Endothelial cell of umbilical vein (primary cell): ENCODE data around the gene PGLYRP1.

Experiments used
- CTCF ChIP-seq, 2 donors: IDR thresholded peaks; 1 replicate in 1 of 2; 2 replicates in 1 of 2; pipeline ENCODE4 v1.5.1; 2011; ENCODE audit warnings: low read length in 2 of 2, mild to moderate bottlenecking in 2 of 2, moderate library complexity in 2 of 2, control low read depth in 1 of 2, inconsistent platforms in 1 of 2, low read depth in 1 of 2; ENCODE audit not compliant: insufficient read depth in 1 of 2; ENCODE audit errors: extremely low read depth in 1 of 2
- EZH2 ChIP-seq: IDR thresholded peaks from 2 replicates; pipeline ENCODE4 v1.6.1; 2012; ENCODE audit warnings: borderline replicate concordance, low read depth, mild to moderate bottlenecking, moderate library complexity, low read length, inconsistent platforms; ENCODE audit not compliant: severe bottlenecking
- POLR2A ChIP-seq: IDR thresholded peaks from 2 replicates; pipeline ENCODE4 v1.6.1; 2012; ENCODE audit warnings: low read depth, mild to moderate bottlenecking, control low read depth, low read length
- POLR2AphosphoS5 ChIP-seq: IDR thresholded peaks from 2 replicates; pipeline ENCODE4 v1.6.1; 2012; ENCODE audit warnings: low read depth, mild to moderate bottlenecking, control low read depth, low read length, moderate library complexity; ENCODE audit not compliant: insufficient read depth

DNA sequence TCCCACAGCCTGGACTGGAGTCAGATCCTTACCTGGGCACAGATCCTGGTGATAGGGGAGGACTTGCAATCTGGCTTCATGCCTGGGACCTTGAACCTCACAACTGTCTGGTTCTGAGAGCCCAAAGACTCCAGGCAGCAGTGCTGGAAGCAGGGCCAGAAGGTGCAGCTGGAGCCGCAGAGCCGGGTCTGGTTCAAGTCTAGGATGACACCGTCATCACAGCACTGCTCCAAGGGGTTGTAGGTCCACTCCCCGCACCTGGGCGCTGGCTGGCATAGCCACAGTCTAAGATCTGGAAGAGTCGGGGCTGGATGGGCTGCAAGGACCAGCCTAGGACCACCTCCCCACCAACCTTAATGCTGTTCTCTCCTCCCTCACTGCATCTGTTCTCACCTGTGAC lies 17.3 kb upstream of the PGLYRP1 start:
- TF ChIP-seq CTCF (IDR thresholded peaks at IDR 0.05; ENCODE audit: extremely low read depth in 1 of 2, insufficient read depth in 1 of 2, low read depth in 1 of 2, low read length in 2 of 2) (no peak), POLR2AphosphoS5 (no peak), EZH2 (no peak), POLR2A (no peak)
